ENCODE data around the gene SAFB.
A peak's percentile ranks its signal among the peaks of the same experiment; 100 is the strongest.

SAFB gene

GRCh38 chr19:5683177-5683886 lies 60.4 kb downstream of the SAFB start:
- Histone ChIP-seq H3K4me2 (ENCODE audit: insufficient read depth, low read length) (no peak overlapping the region), H3K36me3 (ENCODE audit: insufficient read depth, low read length) (peaks cover 1% of the 10 kb centered on the region; the same call in 1 of the 2 replicates), H3K9ac (ENCODE audit: low read depth, low read length) (no peak overlapping the region), H3K79me2 (ENCODE audit: insufficient read depth, low read length) (peaks cover 13% of the 10 kb centered on the region), H3K4me3 (ENCODE audit: low read depth in 1 of 2, low read length in 2 of 2) (no peak overlapping the region), H3K27me3 (ENCODE audit: insufficient read depth, low read length, poor library complexity) (no peaks in the 10 kb centered on the region), H3K4me1 (ENCODE audit: insufficient read depth, low read length) (peaks cover 42% of the 10 kb centered on the region), H3K27ac (ENCODE audit: low read length) (no peak overlapping the region), H4K20me1 (ENCODE audit: insufficient read depth, low read length) (0 out of 2 replicates have a peak, but pooled peaks cover 3% of the 10 kb centered on the region), H2AFZ (ENCODE audit: low read depth, low read length) (no peak overlapping the region), H3K9me3 (ENCODE audit: insufficient read depth, low read length, severe bottlenecking) (no peaks in the 10 kb centered on the region)
- TF ChIP-seq CTCF (IDR thresholded peaks at IDR 0.05; ENCODE audit: borderline replicate concordance, extremely low read depth, low read length, poor library complexity, severe bottlenecking) (no peak), EZH2 (IDR thresholded peaks at IDR 0.05; ENCODE audit: borderline replicate concordance, low read depth, low read length, severe bottlenecking) (no peak)
- no peak for ATAC-seq (ENCODE audit: insufficient read depth, low read depth)
- DNase-seq = no peak

DNA sequence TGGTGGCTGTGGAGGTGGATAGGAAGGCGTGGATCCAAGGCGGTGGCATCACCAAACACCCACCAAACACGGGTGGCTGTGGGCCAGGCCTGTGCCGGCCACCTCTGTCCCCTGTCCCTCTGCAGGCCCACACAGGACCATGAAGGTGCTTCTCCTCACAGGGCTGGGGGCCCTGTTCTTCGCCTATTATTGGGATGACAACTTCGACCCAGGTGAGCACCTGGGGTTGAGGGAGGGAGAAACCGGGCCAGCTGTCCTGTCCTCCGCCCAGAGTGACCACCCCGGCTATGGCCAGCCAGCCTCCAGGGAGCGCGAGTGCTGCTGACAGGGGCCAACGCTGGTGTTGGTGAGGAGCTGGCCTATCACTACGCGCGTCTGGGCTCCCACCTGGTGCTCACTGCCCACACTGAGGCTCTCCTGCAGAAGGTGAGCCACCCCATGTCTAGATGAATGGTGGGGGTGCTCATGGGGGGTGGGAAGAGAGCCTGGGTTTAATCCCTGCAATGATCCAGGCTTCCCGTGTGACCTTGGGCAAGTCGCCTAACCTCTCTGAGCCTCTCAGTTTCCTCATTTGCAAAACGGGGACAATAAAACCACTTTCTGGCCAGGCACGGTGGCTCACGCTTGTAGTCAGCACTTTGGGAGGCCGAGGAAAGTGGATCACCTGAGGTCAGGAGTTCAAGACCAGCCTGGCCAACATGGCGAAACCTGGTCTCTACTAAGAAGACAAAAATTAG lies 62.0 kb downstream of the SAFB start:
- H2AFZ ChIP-seq (ENCODE audit: low read depth, low read length) = no peak overlapping the region

DNA sequence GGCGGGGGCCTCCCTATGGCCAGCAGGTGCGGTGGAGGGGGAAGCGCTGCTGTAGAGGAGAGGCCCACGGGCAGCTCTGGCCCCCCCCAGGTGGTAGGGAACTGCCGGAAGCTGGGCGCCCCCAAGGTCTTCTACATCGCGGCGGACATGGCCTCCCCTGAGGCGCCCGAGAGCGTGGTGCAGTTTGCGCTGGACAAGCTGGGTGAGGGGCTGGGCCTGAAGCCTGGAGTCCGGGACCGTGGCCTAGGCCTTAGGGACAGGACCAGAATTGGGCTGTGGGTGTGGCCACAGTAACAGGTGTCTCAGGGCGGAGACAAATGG lies 63.4 kb downstream of the SAFB start:
- Histone ChIP-seq H3K4me2 (ENCODE audit: insufficient read depth, low read length) (peak overlapping the region; percentile 78), H3K9me3 (ENCODE audit: insufficient read depth, low read length, severe bottlenecking) (no peaks in the 10 kb centered on the region), H3K9ac (ENCODE audit: low read depth, low read length) (peak overlapping the region; percentile 61), H3K79me2 (ENCODE audit: insufficient read depth, low read length) (peaks cover 12% of the 10 kb centered on the region), H3K4me1 (ENCODE audit: insufficient read depth, low read length) (peaks cover 31% of the 10 kb centered on the region), H4K20me1 (ENCODE audit: insufficient read depth, low read length) (peaks cover 14% of the 10 kb centered on the region), H3K4me3 (ENCODE audit: low read depth in 1 of 2, low read length in 2 of 2) (peak overlapping the region in 1 of 2 experiments; percentile 66; a peak in 2 of 4 replicates), H3K27ac (ENCODE audit: low read length) (peak overlapping the region; percentile 69), H3K27me3 (ENCODE audit: insufficient read depth, low read length, poor library complexity) (no peaks in the 10 kb centered on the region), H2AFZ (ENCODE audit: low read depth, low read length) (peak overlapping the region; percentile 81), H3K36me3 (ENCODE audit: insufficient read depth, low read length) (peaks cover 10% of the 10 kb centered on the region)
- DNase-seq = no peak
- TF ChIP-seq EZH2 (IDR thresholded peaks at IDR 0.05; ENCODE audit: borderline replicate concordance, low read depth, low read length, severe bottlenecking) = no peak
- TF ChIP-seq CTCF (IDR thresholded peaks at IDR 0.05; ENCODE audit: borderline replicate concordance, extremely low read depth, low read length, poor library complexity, severe bottlenecking) = no peak
- no peak for ATAC-seq (ENCODE audit: insufficient read depth, low read depth)

More for the DNA sequence above, 62.0 kb downstream of the SAFB start:
- no peak overlapping the region for H3K27ac ChIP-seq (ENCODE audit: low read length)
- peaks cover 4% of the 10 kb centered on the region for H3K79me2 ChIP-seq (ENCODE audit: insufficient read depth, low read length)
- peaks cover 35% of the 10 kb centered on the region for H3K4me1 ChIP-seq (ENCODE audit: insufficient read depth, low read length)
- H3K4me2 ChIP-seq (ENCODE audit: insufficient read depth, low read length) = no peak overlapping the region
- ATAC-seq (ENCODE audit: insufficient read depth, low read depth) (no peak), DNase-seq (no peak)
- no peak for TF ChIP-seq EZH2 (IDR thresholded peaks at IDR 0.05; ENCODE audit: borderline replicate concordance, low read depth, low read length, severe bottlenecking)
- TF ChIP-seq CTCF (IDR thresholded peaks at IDR 0.05; ENCODE audit: borderline replicate concordance, extremely low read depth, low read length, poor library complexity, severe bottlenecking) = no peak
- 0 out of 2 replicates have a peak, but pooled peaks cover 3% of the 10 kb centered on the region for H4K20me1 ChIP-seq (ENCODE audit: insufficient read depth, low read length)
- H3K36me3 ChIP-seq (ENCODE audit: insufficient read depth, low read length) = no peaks in the 10 kb centered on the region; the same call in 1 of the 2 replicates
- H3K9ac ChIP-seq (ENCODE audit: low read depth, low read length) = no peak overlapping the region
- no peaks in the 10 kb centered on the region for H3K9me3 ChIP-seq (ENCODE audit: insufficient read depth, low read length, severe bottlenecking)
- H3K27me3 ChIP-seq (ENCODE audit: insufficient read depth, low read length, poor library complexity) = no peaks in the 10 kb centered on the region
- no peak overlapping the region for H3K4me3 ChIP-seq (ENCODE audit: low read depth in 1 of 2, low read length in 2 of 2)

All from DND-41 (cell line).